HT1080 (cell line): ENCODE data around the gene CHST10. TPM values are rescaled to one million over a fixed set of nuclear protein-coding genes. Genes with fewer than 3 reads are reported as not detected.
"Not testable (repeated sequence)": the region's sequence is repeated elsewhere in the genome, so short reads cannot be mapped to it uniquely, and the experiment has no call there.

Experiments used
- DNase-seq: peaks from one replicate; pipeline ENCODE4 v3.0.0-alpha.2; 2015; ENCODE audit warnings: low read depth
- small RNA-seq: library from RNA; depleted of rRNA; stranded (forward); fragments of <200 nt; gene quantifications from one replicate; pipeline ENCODE3, GENCODE V24; 2014
- total RNA-seq: library from RNA; depleted of rRNA; stranded (reverse); fragments of >200 nt; shearing (Covaris generic); gene quantifications from 2 replicates; pipeline ENCODE4 v1.2.3, GENCODE V29; 2014; rRNA removed

CHST10 gene
- total RNA-seq, 1 experiment from 2014 or later, result 18.0 TPM

DNA sequence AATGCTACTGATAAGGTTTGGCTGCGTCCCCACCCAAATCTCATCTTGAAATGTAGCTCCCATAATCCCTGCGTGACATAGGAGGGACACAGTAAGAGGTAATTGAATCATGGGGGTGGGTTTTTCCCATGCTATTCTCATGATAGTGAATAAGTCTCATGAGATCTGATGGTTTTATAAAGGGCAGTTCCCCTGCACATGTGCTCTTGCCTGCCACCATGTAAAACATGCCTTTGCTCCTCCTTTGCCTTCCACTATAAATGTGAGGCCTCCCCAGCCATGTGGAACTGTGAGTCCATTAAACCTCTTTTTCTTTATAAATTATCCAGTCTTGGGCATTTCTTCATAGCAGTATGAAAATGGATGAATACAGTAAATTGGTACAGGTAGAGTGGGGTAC, 75.0 kb downstream of the CHST10 start:
- DNase-seq, result not testable (repeated sequence)

Small RNA genes lying within 50 kb of the gene (small RNA-seq; reads per million reads assigned to genes)
- gene AC012493.2, result not detected
- gene AC012493.3, result not detected

Other genes with a start within 250 kb of the CHST10 start
- gene LONRF2, start 95.2 kb downstream of the CHST10 start, total RNA-seq, result 0.47 and 1.6 TPM in 2 replicates
- not detected in 2 replicates for gene NMS, start 52.8 kb upstream of the CHST10 start, total RNA-seq
- 21.6 and 36.4 TPM in 2 replicates for gene PDCL3, start 145.3 kb upstream of the CHST10 start, total RNA-seq